CD14-positive monocyte (primary cell): ENCODE data around the gene ZBTB1. TPM values are rescaled to one million over a fixed set of nuclear protein-coding genes. Genes with fewer than 3 reads are reported as not detected.

Experiments
- DNase-seq, 3 donors: peaks; one replicate each; pipeline ENCODE4 v3.0.0-alpha.2; 2011 to 2022
- H2AFZ ChIP-seq: 2 replicates; pipeline ENCODE4 v1.6.0; 2012; ENCODE audit warnings: mild to moderate bottlenecking, low read depth, low read length, inconsistent platforms; ENCODE audit not compliant: insufficient read depth, poor library complexity, severe bottlenecking
- H3K27ac ChIP-seq, 2 donors: 1 replicate in 1 of 2; 2 replicates in 1 of 2; pipeline ENCODE4 v1.5.1; 2012 to 2013; ENCODE audit warnings: low read length in 2 of 2, control low read depth in 1 of 2, inconsistent platforms in 1 of 2, low read depth in 1 of 2, mild to moderate bottlenecking in 1 of 2
- H3K27me3 ChIP-seq, 2 donors: one replicate each; pipeline versions ENCODE4 v1.6.0 to v1.6.1; 2011 to 2013; ENCODE audit warnings: low read length in 2 of 2; ENCODE audit not compliant: control insufficient read depth in 2 of 2, insufficient read depth in 2 of 2
- H3K36me3 ChIP-seq, 2 donors: replicated peaks in 1 of 2; 1 replicate in 1 of 2; 2 replicates in 1 of 2; pipeline versions ENCODE4 v1.5.1 to v1.6.1; 2012 to 2013; ENCODE audit warnings: low read length in 2 of 2, control low read depth in 1 of 2, inconsistent platforms in 1 of 2, mild to moderate bottlenecking in 1 of 2; ENCODE audit not compliant: insufficient read depth in 2 of 2, control insufficient read depth in 1 of 2
- H3K4me1 ChIP-seq, 2 donors: 1 replicate in 1 of 2; 2 replicates in 1 of 2; pipeline versions ENCODE4 v1.5.1 to v1.6.1; 2012 to 2013; ENCODE audit warnings: low read length in 2 of 2, control low read depth in 1 of 2, inconsistent platforms in 1 of 2, mild to moderate bottlenecking in 1 of 2, moderate library complexity in 1 of 2; ENCODE audit not compliant: insufficient read depth in 2 of 2, control insufficient read depth in 1 of 2
- H3K4me2 ChIP-seq: replicated peaks from 2 replicates; pipeline ENCODE3; 2012; ENCODE audit warnings: low read length, moderate library complexity, mild to moderate bottlenecking; ENCODE audit not compliant: poor library complexity, severe bottlenecking; ENCODE audit errors: extremely low read depth
- H3K4me3 ChIP-seq, 3 experiments: fragments of 200-600 bp in 1 of 3; sonication (generic) in 1 of 3; replicated peaks in 1 of 3; 1 replicate in 2 of 3; 2 replicates in 1 of 3; pipeline ENCODE4 v1.5.1; 2011 to 2013; ENCODE audit warnings: low read length in 3 of 3, mild to moderate bottlenecking in 3 of 3, control low read depth in 2 of 3, low read depth in 2 of 3, inconsistent platforms in 1 of 3, moderate library complexity in 1 of 3
- H3K79me2 ChIP-seq: 2 replicates; pipeline ENCODE4 v1.6.0; 2012; ENCODE audit warnings: mild to moderate bottlenecking, control low read depth, inconsistent platforms, low read length, moderate library complexity; ENCODE audit not compliant: insufficient read depth
- H3K9ac ChIP-seq: 2 replicates; pipeline ENCODE4 v1.6.0; 2017; ENCODE audit warnings: low read length, mild to moderate bottlenecking; ENCODE audit not compliant: insufficient read depth, poor library complexity, severe bottlenecking
- H3K9me3 ChIP-seq, 2 donors: replicated peaks in 1 of 2; 1 replicate in 1 of 2; 2 replicates in 1 of 2; pipeline versions ENCODE4 v1.5.1 to v1.6.1; 2012 to 2013; ENCODE audit warnings: low read length in 2 of 2, control low read depth in 1 of 2; ENCODE audit not compliant: control insufficient read depth in 1 of 2, insufficient read depth in 1 of 2
- H4K20me1 ChIP-seq: 2 replicates; pipeline ENCODE4 v1.6.0; 2012; ENCODE audit warnings: mild to moderate bottlenecking, low read length, control low read depth, moderate library complexity; ENCODE audit not compliant: insufficient read depth
- H3K27ac Mint-ChIP-seq, 7 donors: one replicate each; pipeline ENCODE4 v1.8.0; 2020; ENCODE audit warnings: mild to moderate bottlenecking in 7 of 7, mixed read lengths in 7 of 7, moderate library complexity in 6 of 7, inconsistent platforms in 2 of 7
- H3K27me3 Mint-ChIP-seq, 3 donors: one replicate each; pipeline ENCODE4 v1.8.0; 2021 to 2022; ENCODE audit warnings: low read depth in 3 of 3, mild to moderate bottlenecking in 3 of 3, mixed read lengths in 3 of 3, moderate library complexity in 3 of 3, inconsistent platforms in 1 of 3
- H3K36me3 Mint-ChIP-seq, 2 donors: one replicate each; pipeline ENCODE4 v1.8.0; 2020; ENCODE audit warnings: mixed read lengths in 2 of 2, inconsistent platforms in 1 of 2, mild to moderate bottlenecking in 1 of 2
- H3K4me1 Mint-ChIP-seq: one replicate; pipeline ENCODE4 v1.8.0; 2020; ENCODE audit warnings: mild to moderate bottlenecking, mixed read lengths
- H3K4me3 Mint-ChIP-seq, 2 donors: one replicate each; pipeline ENCODE4 v1.8.0; 2020; ENCODE audit warnings: mild to moderate bottlenecking in 2 of 2, mixed read lengths in 2 of 2, moderate library complexity in 1 of 2
- H3K9me3 Mint-ChIP-seq, 7 donors: one replicate each; pipeline ENCODE4 v1.8.0; 2020 to 2022; ENCODE audit warnings: mixed read lengths in 7 of 7, mild to moderate bottlenecking in 6 of 7, moderate library complexity in 6 of 7, inconsistent platforms in 2 of 7
- intact Hi-C, 2 donors: fragments of 100-400 bp; cut with micrococcal nuclease; formaldehyde crosslinking; loops; one replicate each; pipeline versions ENCODE4 v1.15.0 to v1.15.1; 2023
- polyA plus RNA-seq, 3 donors: library from polyadenylated mRNA; depleted of rRNA in 1 of 3; unstranded in 2 of 3; stranded (reverse) in 1 of 3; fragments of 300-500 nt in 2 of 3; fragments of >200 nt in 1 of 3; fragmentation: Illumina TruSeq in 2 of 3; gene quantifications; 1 replicate in 2 of 3; 2 replicates in 1 of 3; pipeline ENCODE4 v1.2.3, GENCODE V29; 2012 to 2021
- TF ChIP-seq, protein P1 (sequence below): fragments of 200-600 bp; IDR thresholded peaks from one replicate; pipeline ENCODE4 v1.8.0; 2022; ENCODE audit warnings: antibody characterized with exemption, mild to moderate bottlenecking

The ZBTB1 gene
- polyA plus RNA-seq, 3 donors: 27.7 to 45.4 (median 33.4) TPM

DNA sequence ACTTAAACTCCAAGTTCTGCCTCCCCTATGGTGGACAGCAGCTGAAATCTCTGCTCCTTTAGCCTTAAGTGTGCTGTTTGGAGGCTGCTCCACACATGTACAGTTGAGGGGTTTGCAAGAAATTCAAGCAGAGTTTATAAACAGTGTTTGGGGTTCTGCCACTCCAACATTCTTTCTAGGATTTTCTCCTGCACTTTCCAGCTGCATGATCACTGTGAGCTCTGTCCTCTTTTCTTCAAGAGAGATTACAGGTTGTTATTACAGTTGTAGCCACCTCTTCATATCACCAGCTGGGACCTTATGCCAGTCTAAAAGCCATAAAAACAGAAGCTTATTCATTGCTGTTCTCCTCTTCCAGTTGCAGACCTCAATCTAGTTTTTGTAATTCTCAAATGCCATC lies 9.3 kb upstream of the ZBTB1 start:
- Mint-ChIP-seq H3K4me1 (peaks cover 4% of the 10 kb centered on the region), H3K4me3 (no peak overlapping the region), H3K27me3 (no peaks in the 10 kb centered on the region), H3K9me3 (no peaks in the 10 kb centered on the region), H3K27ac (no peak overlapping the region), H3K36me3 (peaks cover 26% of the 10 kb centered on the region in 2 donors)
- DNase-seq: no peak
- Histone ChIP-seq H3K79me2 (peaks cover 6% of the 10 kb centered on the region), H2AFZ (no peak overlapping the region), H3K4me3 (no peak overlapping the region), H3K4me1 (no peaks in the 10 kb centered on the region), H3K27me3 (no peaks in the 10 kb centered on the region), H4K20me1 (no peaks in the 10 kb centered on the region), H3K36me3 (peaks cover 0 to 21% of the 10 kb centered on the region in 2 donors), H3K9ac (no peak overlapping the region), H3K9me3 (no peaks in the 10 kb centered on the region), H3K27ac (no peak overlapping the region), H3K4me2 (no peak overlapping the region)
- TF ChIP-seq, protein P1, sequence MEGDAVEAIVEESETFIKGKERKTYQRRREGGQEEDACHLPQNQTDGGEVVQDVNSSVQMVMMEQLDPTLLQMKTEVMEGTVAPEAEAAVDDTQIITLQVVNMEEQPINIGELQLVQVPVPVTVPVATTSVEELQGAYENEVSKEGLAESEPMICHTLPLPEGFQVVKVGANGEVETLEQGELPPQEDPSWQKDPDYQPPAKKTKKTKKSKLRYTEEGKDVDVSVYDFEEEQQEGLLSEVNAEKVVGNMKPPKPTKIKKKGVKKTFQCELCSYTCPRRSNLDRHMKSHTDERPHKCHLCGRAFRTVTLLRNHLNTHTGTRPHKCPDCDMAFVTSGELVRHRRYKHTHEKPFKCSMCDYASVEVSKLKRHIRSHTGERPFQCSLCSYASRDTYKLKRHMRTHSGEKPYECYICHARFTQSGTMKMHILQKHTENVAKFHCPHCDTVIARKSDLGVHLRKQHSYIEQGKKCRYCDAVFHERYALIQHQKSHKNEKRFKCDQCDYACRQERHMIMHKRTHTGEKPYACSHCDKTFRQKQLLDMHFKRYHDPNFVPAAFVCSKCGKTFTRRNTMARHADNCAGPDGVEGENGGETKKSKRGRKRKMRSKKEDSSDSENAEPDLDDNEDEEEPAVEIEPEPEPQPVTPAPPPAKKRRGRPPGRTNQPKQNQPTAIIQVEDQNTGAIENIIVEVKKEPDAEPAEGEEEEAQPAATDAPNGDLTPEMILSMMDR: no peak
- intact Hi-C loops: no loop called here

DNA sequence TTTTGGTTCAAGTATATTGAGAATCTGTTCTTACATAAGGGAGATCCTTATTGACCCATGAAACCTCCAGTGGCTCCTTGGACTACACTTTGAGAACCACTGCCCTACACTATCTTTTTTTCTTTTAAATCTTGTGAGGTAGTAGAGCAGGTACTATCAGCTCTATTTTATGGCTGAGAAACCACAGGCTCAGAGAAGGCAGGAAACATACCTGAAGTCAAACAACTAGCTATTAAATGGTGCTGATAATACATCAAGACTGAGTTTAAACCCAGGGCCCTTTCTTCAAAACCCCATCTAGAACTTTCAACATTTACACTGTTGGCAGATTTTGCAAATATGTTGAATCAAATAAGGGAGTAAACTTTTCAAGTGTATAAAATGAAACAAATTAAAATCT lies 7.8 kb upstream of the ZBTB1 start:
- intact Hi-C loops: no loop called here
- Mint-ChIP-seq H3K27ac (no peak overlapping the region), H3K9me3 (no peaks in the 10 kb centered on the region), H3K27me3 (no peaks in the 10 kb centered on the region), H3K4me3 (no peak overlapping the region), H3K36me3 (peaks cover 16 to 26% of the 10 kb centered on the region in 2 donors), H3K4me1 (peaks cover 11% of the 10 kb centered on the region)
- TF ChIP-seq, protein P1: no peak
- Histone ChIP-seq H2AFZ (no peak overlapping the region), H3K36me3 (peaks cover 0 to 12% of the 10 kb centered on the region in 2 donors), H3K27me3 (no peaks in the 10 kb centered on the region), H3K27ac (no peak overlapping the region), H3K9me3 (no peaks in the 10 kb centered on the region), H3K4me2 (no peak overlapping the region), H3K9ac (no peak overlapping the region), H4K20me1 (no peaks in the 10 kb centered on the region), H3K4me3 (no peak overlapping the region), H3K79me2 (peaks cover 13% of the 10 kb centered on the region), H3K4me1 (peaks cover 6 to 8% of the 10 kb centered on the region in 2 donors)
- no peak for DNase-seq
